ENCODE results near the gene FHOD3.

Gene FHOD3

GRCh38 chr18:36348971-36349417, 51.5 kb downstream of the FHOD3 start:
- TF ChIP-seq TAF1 (IDR thresholded peaks at IDR 0.05; ENCODE audit: borderline replicate concordance, insufficient read depth, low read length) (no peak), SIN3A (IDR thresholded peaks at IDR 0.05; ENCODE audit: borderline replicate concordance, insufficient read depth, low read length) (no peak), FOXP2 (optimal IDR thresholded peaks at IDR 0.05; ENCODE audit: borderline replicate concordance, extremely low read depth, extremely low read length, insufficient read depth) (no peak), POLR2AphosphoS5 (IDR thresholded peaks at IDR 0.05; ENCODE audit: low read depth, low read length) (no peak)
- TF ChIP-seq, protein P1, sequence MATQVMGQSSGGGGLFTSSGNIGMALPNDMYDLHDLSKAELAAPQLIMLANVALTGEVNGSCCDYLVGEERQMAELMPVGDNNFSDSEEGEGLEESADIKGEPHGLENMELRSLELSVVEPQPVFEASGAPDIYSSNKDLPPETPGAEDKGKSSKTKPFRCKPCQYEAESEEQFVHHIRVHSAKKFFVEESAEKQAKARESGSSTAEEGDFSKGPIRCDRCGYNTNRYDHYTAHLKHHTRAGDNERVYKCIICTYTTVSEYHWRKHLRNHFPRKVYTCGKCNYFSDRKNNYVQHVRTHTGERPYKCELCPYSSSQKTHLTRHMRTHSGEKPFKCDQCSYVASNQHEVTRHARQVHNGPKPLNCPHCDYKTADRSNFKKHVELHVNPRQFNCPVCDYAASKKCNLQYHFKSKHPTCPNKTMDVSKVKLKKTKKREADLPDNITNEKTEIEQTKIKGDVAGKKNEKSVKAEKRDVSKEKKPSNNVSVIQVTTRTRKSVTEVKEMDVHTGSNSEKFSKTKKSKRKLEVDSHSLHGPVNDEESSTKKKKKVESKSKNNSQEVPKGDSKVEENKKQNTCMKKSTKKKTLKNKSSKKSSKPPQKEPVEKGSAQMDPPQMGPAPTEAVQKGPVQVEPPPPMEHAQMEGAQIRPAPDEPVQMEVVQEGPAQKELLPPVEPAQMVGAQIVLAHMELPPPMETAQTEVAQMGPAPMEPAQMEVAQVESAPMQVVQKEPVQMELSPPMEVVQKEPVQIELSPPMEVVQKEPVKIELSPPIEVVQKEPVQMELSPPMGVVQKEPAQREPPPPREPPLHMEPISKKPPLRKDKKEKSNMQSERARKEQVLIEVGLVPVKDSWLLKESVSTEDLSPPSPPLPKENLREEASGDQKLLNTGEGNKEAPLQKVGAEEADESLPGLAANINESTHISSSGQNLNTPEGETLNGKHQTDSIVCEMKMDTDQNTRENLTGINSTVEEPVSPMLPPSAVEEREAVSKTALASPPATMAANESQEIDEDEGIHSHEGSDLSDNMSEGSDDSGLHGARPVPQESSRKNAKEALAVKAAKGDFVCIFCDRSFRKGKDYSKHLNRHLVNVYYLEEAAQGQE (IDR thresholded peaks at IDR 0.05; ENCODE audit: insufficient read depth in 1 of 2, low read depth in 2 of 2, low read length in 2 of 2), result no peak

GRCh38 chr18:36349552-36349951, 52.0 kb downstream of the FHOD3 start:
- TF ChIP-seq FOXP2 (optimal IDR thresholded peaks at IDR 0.05; ENCODE audit: borderline replicate concordance, extremely low read depth, extremely low read length, insufficient read depth) (no peak), SIN3A (IDR thresholded peaks at IDR 0.05; ENCODE audit: borderline replicate concordance, insufficient read depth, low read length) (no peak)

- TF ChIP-seq TAF1 (IDR thresholded peaks at IDR 0.05; ENCODE audit: borderline replicate concordance, insufficient read depth, low read length), result no peak
- TF ChIP-seq SIN3A (IDR thresholded peaks at IDR 0.05; ENCODE audit: borderline replicate concordance, insufficient read depth, low read length), result no peak
- TF ChIP-seq, protein P1 (IDR thresholded peaks at IDR 0.05; ENCODE audit: insufficient read depth in 1 of 2, low read depth in 2 of 2, low read length in 2 of 2), result no peak
- no peak for TF ChIP-seq POLR2AphosphoS5 (IDR thresholded peaks at IDR 0.05; ENCODE audit: low read depth, low read length)
Measured at GRCh38 chr18:36350251-36350651, 52.7 kb downstream of the FHOD3 start.

DNA sequence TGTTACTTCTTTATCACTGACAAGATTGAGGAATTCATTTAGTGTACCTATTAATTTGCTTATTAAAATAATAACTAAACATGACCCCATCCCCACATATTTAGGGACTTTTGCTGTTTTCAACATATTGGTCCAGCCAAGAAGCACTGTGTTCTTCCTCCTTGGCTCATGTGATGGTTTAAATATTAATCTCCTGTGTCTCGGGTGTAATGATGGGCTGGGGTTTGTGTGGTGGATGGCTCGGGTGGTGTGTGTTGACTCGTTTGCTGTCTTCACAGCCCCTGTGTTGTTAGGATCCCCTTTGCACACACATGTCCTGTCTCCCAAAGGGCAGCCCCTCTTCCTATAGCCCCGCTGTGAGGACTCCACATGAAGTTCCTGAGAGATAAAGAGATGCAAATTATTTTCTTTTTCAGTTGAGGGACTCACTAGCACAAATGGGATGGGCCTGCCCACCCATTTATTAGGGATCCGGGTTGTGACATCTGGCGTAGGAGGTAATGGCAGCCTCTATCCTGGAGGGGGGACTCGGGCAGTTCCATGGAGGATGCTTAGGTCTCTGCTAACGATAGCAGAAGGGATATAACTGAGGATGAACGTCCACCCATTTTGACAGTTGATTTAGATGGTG, 53.4 kb downstream of the FHOD3 start:
- TF ChIP-seq SIN3A (IDR thresholded peaks at IDR 0.05; ENCODE audit: borderline replicate concordance, insufficient read depth, low read length), result no peak
- TF ChIP-seq, protein P1 (IDR thresholded peaks at IDR 0.05; ENCODE audit: insufficient read depth in 1 of 2, low read depth in 2 of 2, low read length in 2 of 2), result no peak
- TF ChIP-seq TAF1 (IDR thresholded peaks at IDR 0.05; ENCODE audit: borderline replicate concordance, insufficient read depth, low read length), result no peak
- no peak for TF ChIP-seq FOXP2 (optimal IDR thresholded peaks at IDR 0.05; ENCODE audit: borderline replicate concordance, extremely low read depth, extremely low read length, insufficient read depth)
- TF ChIP-seq POLR2AphosphoS5 (IDR thresholded peaks at IDR 0.05; ENCODE audit: low read depth, low read length), result no peak

DNA sequence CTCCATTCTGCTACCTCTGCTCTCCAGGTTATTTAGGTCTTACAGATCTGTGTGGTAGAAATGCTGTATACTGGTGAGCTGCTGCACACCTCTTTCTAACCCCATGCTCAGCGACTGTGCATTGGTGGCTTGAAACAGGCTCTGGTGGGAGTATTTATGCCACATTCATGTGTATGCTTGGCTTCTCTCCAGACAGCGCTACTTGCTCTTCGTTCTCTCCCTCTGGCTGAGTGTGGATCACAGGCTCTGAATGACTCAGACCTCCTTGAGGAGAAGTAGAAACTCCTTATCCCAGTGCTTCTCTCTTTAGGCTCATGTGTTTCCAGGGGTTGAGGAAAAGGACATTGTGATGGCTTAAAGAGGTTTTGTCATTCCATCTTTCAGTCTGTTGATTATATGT, 54.9 kb downstream of the FHOD3 start:
- TF ChIP-seq POLR2AphosphoS5 (IDR thresholded peaks at IDR 0.05; ENCODE audit: low read depth, low read length) (no peak), FOXP2 (optimal IDR thresholded peaks at IDR 0.05; ENCODE audit: borderline replicate concordance, extremely low read depth, extremely low read length, insufficient read depth) (no peak), SIN3A (IDR thresholded peaks at IDR 0.05; ENCODE audit: borderline replicate concordance, insufficient read depth, low read length) (no peak), TAF1 (IDR thresholded peaks at IDR 0.05; ENCODE audit: borderline replicate concordance, insufficient read depth, low read length) (no peak)
- TF ChIP-seq, protein P1 (IDR thresholded peaks at IDR 0.05; ENCODE audit: insufficient read depth in 1 of 2, low read depth in 2 of 2, low read length in 2 of 2), result no peak

Measured in PFSK-1 (cell line).